ENCODE data around the gene WSCD1.

DNA sequence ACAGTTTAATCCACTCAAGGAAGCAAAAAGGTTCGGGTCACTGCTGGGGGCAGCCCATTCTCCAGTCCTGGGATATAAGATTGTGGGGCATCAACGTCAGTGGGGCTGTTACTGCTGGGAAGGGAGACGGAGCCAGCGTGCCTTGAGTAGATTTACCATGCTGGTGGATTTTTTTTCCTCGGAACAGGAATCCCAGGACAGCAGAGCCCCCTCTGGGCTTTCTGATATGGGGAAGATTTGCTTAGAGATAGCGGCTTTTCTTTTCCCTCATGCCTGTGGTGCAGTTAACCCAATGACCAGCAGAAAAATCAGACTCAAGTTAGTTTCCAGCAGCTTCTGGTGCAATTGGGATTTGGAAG is 35.4 kb downstream of the WSCD1 start:
- TF ChIP-seq POLR2AphosphoS5 (IDR thresholded peaks at IDR 0.05; ENCODE audit: borderline replicate concordance, low read depth, low read length), result no peak
- TF ChIP-seq EZH2 (IDR thresholded peaks at IDR 0.05), result no peak
